ENCODE results near the gene ITGAV.

ITGAV gene

DNA sequence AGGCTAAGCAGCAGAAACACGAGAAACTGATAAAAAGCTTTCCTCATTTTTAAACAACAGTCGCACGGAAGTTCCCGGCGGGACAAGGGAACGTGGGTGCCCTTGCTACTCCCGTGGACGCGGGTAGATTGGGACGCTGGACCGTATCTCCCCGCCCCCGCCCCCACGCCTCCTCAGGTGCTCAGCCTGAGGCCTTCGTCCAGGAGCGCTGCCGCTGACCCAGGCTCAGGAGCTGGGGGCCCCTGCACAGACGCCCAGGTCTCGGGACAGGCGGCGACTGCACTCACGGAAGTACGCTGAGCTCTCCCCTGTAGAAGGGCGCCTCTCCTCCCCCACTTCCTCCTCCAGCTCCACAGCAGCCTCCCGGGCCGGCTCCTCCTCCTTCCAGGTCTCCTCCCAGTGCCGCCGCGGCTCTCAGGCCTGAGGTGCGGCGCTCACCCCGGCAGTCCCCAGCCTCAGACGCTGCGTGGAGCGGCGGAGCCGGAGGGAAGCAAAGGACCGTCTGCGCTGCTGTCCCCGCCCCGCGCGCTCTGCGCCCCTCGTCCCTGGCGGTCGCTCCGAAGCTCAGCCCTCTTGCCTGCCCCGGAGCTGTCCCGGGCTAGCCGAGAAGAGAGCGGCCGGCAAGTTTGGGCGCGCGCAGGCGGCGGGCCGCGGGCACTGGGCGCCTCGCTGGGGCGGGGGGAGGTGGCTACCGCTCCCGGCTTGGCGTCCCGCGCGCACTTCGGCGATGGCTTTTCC, at the start of gene ITGAV:
TSS of gene ITGAV (plus strand) at position 445 of the 738 bp plus-strand sequence. CDS start at position 728, 283 bp downstream.
- Histone ChIP-seq H3K4me3 (ENCODE audit: low read depth in 1 of 2, low read length in 2 of 2) (peak within 1 kb of the TSS; percentile 76 to 97), H3K9ac (ENCODE audit: low read depth in 1 of 2, low read length in 2 of 2) (peak within 1 kb of the TSS; percentile 79 to 95), H3K27me3 (ENCODE audit: control insufficient read depth in 1 of 2, insufficient read depth in 2 of 2, low read length in 2 of 2) (no peaks in the 10 kb centered on the region), H3K27ac (ENCODE audit: low read depth, low read length) (peak within 1 kb of the TSS; percentile 93), H3K4me1 (ENCODE audit: control insufficient read depth in 1 of 2, insufficient read depth in 2 of 2, low read length in 2 of 2) (peaks cover 20 to 22% of the 10 kb centered on the region in 2 donors), H3K9me3 (ENCODE audit: control insufficient read depth in 1 of 2, low read length in 2 of 2) (no peaks in the 10 kb centered on the region), H3K36me3 (ENCODE audit: control insufficient read depth in 1 of 2, insufficient read depth in 2 of 2, low read length in 2 of 2) (no peaks in the 10 kb centered on the region)

DNA sequence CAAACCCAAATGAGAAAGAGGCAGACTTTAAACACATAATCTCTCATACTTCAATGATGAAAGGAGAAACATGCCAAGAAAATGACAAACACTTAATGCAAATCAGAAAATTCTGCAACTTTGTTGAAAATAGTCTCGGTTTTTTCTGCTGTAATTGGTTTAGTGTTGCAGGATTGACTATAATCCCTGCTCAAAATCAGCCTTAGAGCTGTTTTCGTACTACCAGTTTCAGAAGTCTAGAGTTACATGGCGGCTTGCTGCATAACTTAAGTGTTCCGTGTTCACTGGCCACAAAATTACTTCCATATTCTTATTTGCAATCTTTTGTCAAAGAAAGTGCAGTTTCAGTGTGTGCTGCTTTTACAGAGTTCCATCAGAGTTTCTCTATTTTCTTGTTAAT, 48.9 kb upstream of the ITGAV start:
- Histone ChIP-seq H3K36me3 (ENCODE audit: control insufficient read depth in 1 of 2, insufficient read depth in 2 of 2, low read length in 2 of 2) (no peaks in the 10 kb centered on the region), H3K27ac (ENCODE audit: low read depth, low read length) (no peak overlapping the region), H3K27me3 (ENCODE audit: control insufficient read depth in 1 of 2, insufficient read depth in 2 of 2, low read length in 2 of 2) (no peaks in the 10 kb centered on the region), H3K4me3 (ENCODE audit: low read depth in 1 of 2, low read length in 2 of 2) (no peak overlapping the region), H3K9ac (ENCODE audit: low read depth in 1 of 2, low read length in 2 of 2) (no peak overlapping the region), H3K9me3 (ENCODE audit: control insufficient read depth in 1 of 2, low read length in 2 of 2) (no peaks in the 10 kb centered on the region), H3K4me1 (ENCODE audit: control insufficient read depth in 1 of 2, insufficient read depth in 2 of 2, low read length in 2 of 2) (no peaks in the 10 kb centered on the region)

DNA sequence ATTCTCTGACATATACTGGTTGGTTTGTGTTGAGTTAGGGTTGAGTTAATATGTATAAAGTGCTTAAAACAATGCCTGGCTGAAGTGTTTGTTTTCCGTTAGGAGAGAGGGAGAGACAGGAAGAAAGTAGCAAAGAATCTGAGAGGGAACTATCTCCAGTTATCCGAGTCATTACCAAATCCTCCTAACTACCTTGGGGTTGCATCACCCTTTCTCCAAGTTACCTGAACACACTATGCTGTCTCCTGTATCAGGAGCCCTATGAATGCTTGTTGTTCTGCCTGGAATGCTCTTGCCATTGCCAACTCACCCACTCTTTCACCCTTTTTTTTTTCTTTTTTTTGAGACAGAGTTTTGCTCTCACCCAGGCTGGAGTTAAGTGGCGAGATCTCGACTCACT, 47.9 kb upstream of the ITGAV start:
- Histone ChIP-seq H3K9me3 (ENCODE audit: control insufficient read depth in 1 of 2, low read length in 2 of 2) (no peaks in the 10 kb centered on the region), H3K4me3 (ENCODE audit: low read depth in 1 of 2, low read length in 2 of 2) (no peak overlapping the region), H3K36me3 (ENCODE audit: control insufficient read depth in 1 of 2, insufficient read depth in 2 of 2, low read length in 2 of 2) (no peaks in the 10 kb centered on the region), H3K27ac (ENCODE audit: low read depth, low read length) (no peak overlapping the region), H3K4me1 (ENCODE audit: control insufficient read depth in 1 of 2, insufficient read depth in 2 of 2, low read length in 2 of 2) (no peaks in the 10 kb centered on the region), H3K9ac (ENCODE audit: low read depth in 1 of 2, low read length in 2 of 2) (no peak overlapping the region), H3K27me3 (ENCODE audit: control insufficient read depth in 1 of 2, insufficient read depth in 2 of 2, low read length in 2 of 2) (no peaks in the 10 kb centered on the region)

DNA sequence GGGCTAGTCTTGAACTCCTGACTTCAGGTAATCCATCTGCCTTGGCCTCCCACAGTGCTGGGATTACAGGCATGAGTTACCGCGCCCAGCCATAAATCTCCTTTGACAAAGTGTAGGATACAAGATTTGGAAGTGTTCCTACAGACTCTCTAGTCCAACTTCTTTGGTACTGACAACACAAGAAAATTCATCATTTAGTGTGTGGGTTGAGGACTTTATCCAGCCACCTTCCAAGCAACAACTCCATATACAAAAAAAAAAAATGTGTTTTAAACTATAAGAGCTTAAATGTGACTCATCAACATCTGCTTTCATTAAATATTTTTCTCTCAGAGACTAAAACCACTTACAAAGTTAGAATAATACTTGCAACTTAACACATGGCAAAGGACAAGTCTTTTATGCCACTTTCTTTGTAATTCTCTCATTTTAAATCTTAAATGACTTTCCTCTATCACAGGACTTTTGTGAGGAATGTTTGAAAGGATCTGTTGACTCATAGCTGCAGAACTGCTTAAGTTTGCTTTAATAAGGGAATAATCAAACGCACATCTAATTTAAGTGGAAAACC, 46.2 kb upstream of the ITGAV start:
- H3K27ac ChIP-seq (ENCODE audit: low read depth, low read length) = no peak overlapping the region
- H3K4me1 ChIP-seq (ENCODE audit: control insufficient read depth in 1 of 2, insufficient read depth in 2 of 2, low read length in 2 of 2) = no peaks in the 10 kb centered on the region
- no peaks in the 10 kb centered on the region for H3K36me3 ChIP-seq (ENCODE audit: control insufficient read depth in 1 of 2, insufficient read depth in 2 of 2, low read length in 2 of 2)
- H3K4me3 ChIP-seq (ENCODE audit: low read depth in 1 of 2, low read length in 2 of 2) = no peak overlapping the region
- H3K9me3 ChIP-seq (ENCODE audit: control insufficient read depth in 1 of 2, low read length in 2 of 2) = no peaks in the 10 kb centered on the region
- no peaks in the 10 kb centered on the region for H3K27me3 ChIP-seq (ENCODE audit: control insufficient read depth in 1 of 2, insufficient read depth in 2 of 2, low read length in 2 of 2)
- no peak overlapping the region for H3K9ac ChIP-seq (ENCODE audit: low read depth in 1 of 2, low read length in 2 of 2)

DNA sequence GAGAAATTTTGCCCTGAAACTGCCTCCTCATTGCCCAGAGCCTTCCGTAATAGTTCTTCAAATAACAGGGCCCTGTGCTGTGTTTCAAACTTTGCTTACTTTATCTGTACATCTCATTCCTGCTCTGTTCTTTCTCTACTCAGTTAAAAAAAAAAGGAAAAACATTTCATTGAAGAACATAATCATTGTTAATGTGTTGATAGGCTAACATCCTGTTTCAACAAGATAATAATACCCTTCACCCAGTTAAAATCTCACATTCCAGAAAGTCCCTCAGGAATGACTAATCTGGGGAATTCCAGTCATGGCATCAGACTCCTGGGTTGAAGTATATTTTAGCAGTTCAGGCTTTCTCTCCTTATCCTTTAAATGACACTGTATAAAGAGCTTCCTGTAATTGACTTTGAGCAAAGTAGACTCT, 45.6 kb upstream of the ITGAV start:
- Histone ChIP-seq H3K27me3 (ENCODE audit: control insufficient read depth in 1 of 2, insufficient read depth in 2 of 2, low read length in 2 of 2) (no peaks in the 10 kb centered on the region), H3K4me1 (ENCODE audit: control insufficient read depth in 1 of 2, insufficient read depth in 2 of 2, low read length in 2 of 2) (no peaks in the 10 kb centered on the region), H3K4me3 (ENCODE audit: low read depth in 1 of 2, low read length in 2 of 2) (no peak overlapping the region), H3K27ac (ENCODE audit: low read depth, low read length) (no peak overlapping the region), H3K9me3 (ENCODE audit: control insufficient read depth in 1 of 2, low read length in 2 of 2) (no peaks in the 10 kb centered on the region), H3K9ac (ENCODE audit: low read depth in 1 of 2, low read length in 2 of 2) (no peak overlapping the region), H3K36me3 (ENCODE audit: control insufficient read depth in 1 of 2, insufficient read depth in 2 of 2, low read length in 2 of 2) (no peaks in the 10 kb centered on the region)

DNA sequence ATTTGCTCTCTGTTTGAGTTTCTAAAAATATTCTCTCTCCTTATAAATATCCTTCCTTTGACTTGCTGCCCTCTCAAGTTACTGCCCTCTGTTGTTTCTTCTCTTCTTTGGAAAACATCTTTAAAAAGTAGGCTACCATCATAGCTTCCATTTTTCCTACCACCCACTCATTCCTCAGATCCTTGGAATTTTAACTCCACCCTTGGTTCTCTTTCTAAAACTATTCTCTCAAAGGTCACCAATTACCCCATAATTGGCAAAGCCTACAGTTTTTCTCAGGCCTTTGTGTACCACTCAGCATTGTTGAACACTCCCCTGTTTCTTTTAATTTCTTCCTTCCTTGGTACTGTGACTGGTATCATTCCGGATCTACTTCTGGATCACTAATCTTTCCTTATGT, 43.0 kb upstream of the ITGAV start:
- Histone ChIP-seq H3K27ac (ENCODE audit: low read depth, low read length) (no peak overlapping the region), H3K36me3 (ENCODE audit: control insufficient read depth in 1 of 2, insufficient read depth in 2 of 2, low read length in 2 of 2) (no peaks in the 10 kb centered on the region), H3K9me3 (ENCODE audit: control insufficient read depth in 1 of 2, low read length in 2 of 2) (no peaks in the 10 kb centered on the region), H3K9ac (ENCODE audit: low read depth in 1 of 2, low read length in 2 of 2) (no peak overlapping the region), H3K4me1 (ENCODE audit: control insufficient read depth in 1 of 2, insufficient read depth in 2 of 2, low read length in 2 of 2) (no peaks in the 10 kb centered on the region), H3K4me3 (ENCODE audit: low read depth in 1 of 2, low read length in 2 of 2) (no peak overlapping the region), H3K27me3 (ENCODE audit: control insufficient read depth in 1 of 2, insufficient read depth in 2 of 2, low read length in 2 of 2) (no peaks in the 10 kb centered on the region)

DNA sequence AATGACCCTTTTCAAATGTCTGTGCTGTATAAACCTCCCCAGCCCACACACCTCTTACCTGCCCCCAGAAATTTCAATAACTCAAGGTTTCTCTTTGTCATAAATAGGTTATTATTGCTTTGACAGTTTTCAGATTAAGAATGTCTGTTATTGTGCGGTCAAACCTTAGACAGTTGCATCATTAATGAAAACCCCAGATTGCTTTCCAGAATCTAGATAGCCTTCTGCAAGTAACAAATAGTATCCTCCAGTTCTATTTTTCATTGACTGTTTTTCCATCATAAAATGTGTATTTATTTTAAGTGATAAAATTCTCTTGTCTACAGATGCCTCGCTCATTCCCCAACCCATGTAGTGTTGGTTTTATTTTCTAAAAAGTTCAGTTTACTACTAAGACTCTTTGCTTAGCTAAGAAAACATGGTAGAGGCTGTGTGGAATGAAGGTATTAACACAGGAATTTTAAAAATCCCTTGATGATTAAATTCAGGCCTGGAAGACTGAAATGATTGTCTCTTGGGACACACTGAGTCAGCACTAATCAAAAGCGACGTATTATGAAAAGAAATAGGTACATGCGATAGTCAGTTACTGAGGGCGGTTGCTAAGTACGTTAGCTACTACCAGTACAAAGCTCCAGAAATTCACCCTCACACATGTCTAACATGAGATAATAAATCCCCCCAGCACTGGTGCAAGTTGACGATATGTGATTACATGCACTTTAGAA, 38.4 kb upstream of the ITGAV start:
- H3K27ac ChIP-seq (ENCODE audit: low read depth, low read length) = no peak overlapping the region
- H3K36me3 ChIP-seq (ENCODE audit: control insufficient read depth in 1 of 2, insufficient read depth in 2 of 2, low read length in 2 of 2) = no peaks in the 10 kb centered on the region
- H3K9me3 ChIP-seq (ENCODE audit: control insufficient read depth in 1 of 2, low read length in 2 of 2) = no peaks in the 10 kb centered on the region
- H3K9ac ChIP-seq (ENCODE audit: low read depth in 1 of 2, low read length in 2 of 2) = no peak overlapping the region
- H3K27me3 ChIP-seq (ENCODE audit: control insufficient read depth in 1 of 2, insufficient read depth in 2 of 2, low read length in 2 of 2) = no peaks in the 10 kb centered on the region
- no peak overlapping the region for H3K4me3 ChIP-seq (ENCODE audit: low read depth in 1 of 2, low read length in 2 of 2)
- no peaks in the 10 kb centered on the region for H3K4me1 ChIP-seq (ENCODE audit: control insufficient read depth in 1 of 2, insufficient read depth in 2 of 2, low read length in 2 of 2)

DNA sequence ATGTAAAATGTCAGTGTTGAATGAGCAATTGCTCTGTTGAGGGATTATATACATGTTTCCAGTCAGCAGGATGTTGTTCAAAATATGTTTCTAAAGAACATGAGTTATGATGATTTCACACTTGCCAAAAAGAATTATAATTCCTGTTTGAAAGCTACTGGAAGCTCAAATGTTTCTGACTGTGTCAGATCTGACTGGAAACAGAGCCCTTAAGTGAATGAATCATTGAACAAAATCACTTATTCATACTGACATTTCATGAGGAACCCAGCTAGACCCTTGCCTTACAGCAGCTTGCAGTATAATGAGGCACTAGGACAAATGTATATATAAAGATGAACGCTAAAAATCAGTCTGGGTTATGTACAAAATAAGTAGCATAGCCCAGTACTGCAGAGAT, 35.4 kb upstream of the ITGAV start:
- no peak overlapping the region for H3K4me3 ChIP-seq (ENCODE audit: low read depth in 1 of 2, low read length in 2 of 2)
- no peak overlapping the region for H3K27ac ChIP-seq (ENCODE audit: low read depth, low read length)
- H3K9me3 ChIP-seq (ENCODE audit: control insufficient read depth in 1 of 2, low read length in 2 of 2) = no peaks in the 10 kb centered on the region
- no peaks in the 10 kb centered on the region for H3K27me3 ChIP-seq (ENCODE audit: control insufficient read depth in 1 of 2, insufficient read depth in 2 of 2, low read length in 2 of 2)
- H3K4me1 ChIP-seq (ENCODE audit: control insufficient read depth in 1 of 2, insufficient read depth in 2 of 2, low read length in 2 of 2) = no peaks in the 10 kb centered on the region
- no peaks in the 10 kb centered on the region for H3K36me3 ChIP-seq (ENCODE audit: control insufficient read depth in 1 of 2, insufficient read depth in 2 of 2, low read length in 2 of 2)
- no peak overlapping the region for H3K9ac ChIP-seq (ENCODE audit: low read depth in 1 of 2, low read length in 2 of 2)

DNA sequence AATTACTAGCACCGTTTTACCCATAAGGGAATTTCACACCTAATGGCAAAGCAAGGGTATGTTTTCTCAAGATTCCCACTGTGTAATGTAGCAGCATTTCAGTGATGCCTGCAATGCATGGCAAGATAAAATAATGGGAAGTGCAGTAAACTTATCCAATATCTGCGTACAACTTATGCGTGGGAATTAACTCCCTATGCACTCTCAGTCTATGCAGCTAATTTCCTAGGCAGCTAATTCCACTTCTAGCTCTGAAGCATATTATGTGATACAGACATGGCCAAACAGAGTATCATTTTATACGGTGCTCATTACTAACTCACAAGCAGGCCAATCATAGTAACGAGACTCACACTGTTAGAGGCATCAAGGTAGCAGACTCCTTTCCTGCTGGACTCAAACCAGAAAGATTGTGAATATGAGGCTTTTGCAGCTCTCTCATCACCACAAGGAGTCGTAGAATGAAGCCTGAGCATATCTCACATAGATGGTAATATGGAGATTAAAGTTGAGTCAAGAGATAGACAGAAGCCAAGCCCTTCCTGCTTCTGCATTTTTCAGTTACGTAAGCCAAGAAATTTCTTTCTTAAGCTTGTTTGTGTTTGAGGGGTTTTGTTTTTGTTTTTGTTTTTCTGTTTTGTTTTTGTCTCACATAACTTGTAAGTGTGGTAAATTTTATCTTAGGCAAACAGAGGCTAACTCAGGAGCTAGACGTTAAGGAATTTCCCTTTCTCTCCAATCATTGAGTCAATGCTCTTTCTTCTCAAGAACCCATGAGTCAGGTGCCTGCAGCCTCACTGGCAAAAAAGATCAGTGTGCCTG, 34.8 kb upstream of the ITGAV start:
- Histone ChIP-seq H3K4me3 (ENCODE audit: low read depth in 1 of 2, low read length in 2 of 2) (no peak overlapping the region), H3K9ac (ENCODE audit: low read depth in 1 of 2, low read length in 2 of 2) (no peak overlapping the region), H3K4me1 (ENCODE audit: control insufficient read depth in 1 of 2, insufficient read depth in 2 of 2, low read length in 2 of 2) (no peaks in the 10 kb centered on the region), H3K9me3 (ENCODE audit: control insufficient read depth in 1 of 2, low read length in 2 of 2) (no peaks in the 10 kb centered on the region), H3K27ac (ENCODE audit: low read depth, low read length) (no peak overlapping the region), H3K36me3 (ENCODE audit: control insufficient read depth in 1 of 2, insufficient read depth in 2 of 2, low read length in 2 of 2) (no peaks in the 10 kb centered on the region), H3K27me3 (ENCODE audit: control insufficient read depth in 1 of 2, insufficient read depth in 2 of 2, low read length in 2 of 2) (no peaks in the 10 kb centered on the region)
